ENCODE data around the gene TMEM156.

- TF ChIP-seq CTCF (IDR thresholded peaks at IDR 0.05) (no peak), POLR2A (IDR thresholded peaks at IDR 0.05) (no peak), EP300 (IDR thresholded peaks at IDR 0.05) (no peak)
Measured at GRCh38 chr4:39062094-39062769, 30.0 kb upstream of the TMEM156 start, which contains the start of gene KLHL5.
